Left hindlimb (tissue), 1 donor: ENCODE measurements around the gene GSC2.
"Not testable (repeated sequence)": the region's sequence is repeated elsewhere in the genome, so short reads cannot be mapped to it uniquely, and the experiment has no call there.

ENCODE experiments used
- DNase-seq: peaks from one replicate; pipeline ENCODE4 v3.0.0-alpha.2; 2018

The GSC2 gene

DNA sequence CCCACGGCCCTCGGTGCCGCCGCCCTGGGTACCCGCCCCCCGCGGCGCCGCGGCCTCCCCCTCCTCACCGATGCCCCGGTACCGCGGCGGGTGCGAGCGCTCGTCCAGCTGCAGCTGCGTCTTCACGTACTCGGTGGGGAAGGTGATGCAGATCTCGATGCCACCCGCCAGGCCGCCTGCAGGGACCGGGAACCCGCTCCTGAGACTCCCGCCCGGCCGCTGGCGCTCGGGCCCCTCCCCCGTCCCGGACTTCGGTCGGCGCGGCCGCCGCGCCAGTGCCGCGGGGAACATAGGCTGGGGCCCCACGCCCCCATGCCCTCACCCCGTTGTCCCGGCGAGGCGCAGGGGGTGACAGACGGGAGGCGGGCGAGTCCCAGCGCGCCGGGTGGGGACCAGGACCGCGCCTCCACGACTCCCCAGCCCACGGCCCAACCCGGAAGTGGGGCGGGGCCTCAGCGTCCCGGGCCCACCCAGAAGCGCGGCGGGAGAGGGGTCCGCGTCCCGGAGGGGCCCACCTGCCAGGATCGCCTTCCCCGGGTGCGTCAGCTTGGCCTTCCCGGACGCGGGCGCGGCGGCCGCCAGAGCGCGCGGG, 28.1 kb upstream of the GSC2 start:
- no peak for DNase-seq

DNA sequence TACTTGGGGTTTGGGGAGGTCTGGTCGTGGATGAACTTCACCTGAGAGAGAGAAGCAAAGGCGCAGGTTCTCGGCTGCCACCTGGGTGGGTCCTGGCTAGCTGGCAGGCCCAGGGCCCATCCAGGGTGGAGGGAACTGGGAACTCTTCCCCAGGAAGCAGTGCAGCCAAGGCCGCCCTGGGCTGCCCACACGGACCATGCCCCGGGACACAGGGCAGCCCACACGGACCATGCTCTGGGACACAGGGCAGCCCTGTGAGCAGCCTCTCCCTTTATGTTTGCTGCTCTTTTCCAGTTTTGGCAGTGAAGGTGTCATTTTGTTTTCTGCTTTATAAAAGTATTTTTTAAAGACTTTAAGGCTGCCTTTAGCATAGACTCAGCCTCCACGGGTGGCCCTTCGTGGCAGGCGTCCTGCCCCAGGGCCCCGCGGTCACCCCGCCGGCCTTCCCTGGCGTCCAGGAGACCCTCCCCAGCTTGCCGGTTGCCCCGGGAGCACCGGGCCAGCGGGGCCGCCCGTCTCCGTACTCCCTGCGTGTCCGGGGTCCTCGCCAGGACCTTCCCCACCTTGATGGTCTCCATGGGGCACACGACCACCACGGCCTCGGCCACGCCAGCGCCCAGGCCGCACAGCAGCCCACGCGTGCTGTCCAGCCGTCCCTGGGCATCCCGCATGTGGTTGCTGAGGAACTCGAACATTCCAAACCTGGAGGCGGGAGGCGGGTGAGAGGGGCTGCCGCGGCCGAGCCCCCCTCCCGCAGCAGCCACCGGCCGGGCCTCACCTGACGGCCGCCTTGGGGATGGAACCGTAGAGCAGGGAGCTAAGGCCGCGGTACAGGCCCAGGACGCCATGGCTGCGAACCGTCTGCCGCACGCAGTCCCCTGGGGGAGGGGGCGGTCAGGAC, 27.3 kb upstream of the GSC2 start:
- no peak for DNase-seq

DNA sequence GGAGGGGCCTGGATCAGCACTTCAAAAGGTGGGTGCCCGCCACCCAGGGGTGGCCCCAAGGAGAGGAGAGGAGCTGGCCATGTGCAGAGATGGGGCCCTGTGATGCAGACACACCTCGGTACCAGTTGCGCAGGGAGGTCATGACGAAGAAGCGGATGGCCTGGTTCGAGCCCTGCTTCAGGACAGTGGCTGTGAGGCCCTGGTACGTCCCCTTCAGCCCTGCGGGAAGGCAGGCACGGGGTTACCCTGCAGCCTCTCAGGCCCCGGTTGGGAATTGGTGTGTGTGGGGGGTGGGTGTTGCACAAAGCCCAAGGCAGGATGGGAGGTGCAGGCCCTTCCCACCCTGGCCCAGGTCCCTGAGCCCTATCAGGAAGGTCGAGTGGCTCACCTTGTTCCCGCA, 26.6 kb upstream of the GSC2 start:
- no peak for DNase-seq

DNA sequence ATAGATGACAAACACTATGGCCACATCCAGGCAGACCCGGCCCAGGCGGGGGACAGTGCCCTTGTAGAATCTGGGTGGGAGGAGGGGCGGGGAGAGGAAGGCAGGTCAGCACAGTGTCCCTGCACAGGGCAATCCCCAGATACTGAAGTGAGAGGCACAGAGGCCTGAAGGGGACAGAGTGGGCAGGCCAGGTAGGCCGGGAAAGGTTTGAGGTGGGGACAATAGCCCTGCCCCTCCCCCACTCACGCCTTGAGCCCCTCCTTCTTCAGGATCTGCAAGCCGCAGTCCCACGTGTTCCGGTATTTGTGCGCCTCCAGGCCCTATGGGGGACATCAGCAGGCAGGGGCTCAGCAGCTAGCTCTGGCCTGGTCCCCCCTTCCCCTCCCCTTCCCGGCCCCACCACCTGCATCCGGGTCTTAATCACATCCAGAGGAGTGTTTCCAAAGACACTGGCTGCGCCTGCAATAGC, 26.1 kb upstream of the GSC2 start:
- peak; percentile 56 for DNase-seq

DNA sequence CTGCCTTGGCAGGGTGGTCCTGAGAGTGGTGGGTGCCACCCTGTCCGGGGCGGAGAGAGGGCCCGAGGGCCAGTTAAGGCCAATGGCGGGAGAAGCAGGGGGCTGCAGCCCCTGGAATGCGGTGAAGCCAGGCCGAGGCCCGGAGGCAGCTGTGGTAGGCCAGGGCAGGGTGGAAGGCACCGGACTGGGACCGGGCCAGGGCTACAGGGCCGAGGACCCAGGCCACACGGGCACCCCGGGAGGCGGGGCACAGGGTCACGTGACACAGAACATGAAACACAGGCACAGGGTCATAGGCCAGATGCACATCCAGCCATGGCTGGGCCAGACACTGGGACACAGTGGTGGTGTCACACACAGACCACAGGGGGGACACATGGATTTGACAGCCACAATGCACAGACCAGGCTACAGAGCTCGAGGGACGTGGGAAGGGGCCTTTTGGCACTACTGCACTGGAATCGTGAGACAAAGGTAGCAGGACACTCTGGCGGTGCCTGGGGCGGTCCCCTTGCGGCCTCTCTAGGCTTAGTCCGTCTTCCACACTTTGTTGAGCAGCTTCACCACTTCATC, 25.6 kb upstream of the GSC2 start:
- DNase-seq = peak; percentile 20

DNA sequence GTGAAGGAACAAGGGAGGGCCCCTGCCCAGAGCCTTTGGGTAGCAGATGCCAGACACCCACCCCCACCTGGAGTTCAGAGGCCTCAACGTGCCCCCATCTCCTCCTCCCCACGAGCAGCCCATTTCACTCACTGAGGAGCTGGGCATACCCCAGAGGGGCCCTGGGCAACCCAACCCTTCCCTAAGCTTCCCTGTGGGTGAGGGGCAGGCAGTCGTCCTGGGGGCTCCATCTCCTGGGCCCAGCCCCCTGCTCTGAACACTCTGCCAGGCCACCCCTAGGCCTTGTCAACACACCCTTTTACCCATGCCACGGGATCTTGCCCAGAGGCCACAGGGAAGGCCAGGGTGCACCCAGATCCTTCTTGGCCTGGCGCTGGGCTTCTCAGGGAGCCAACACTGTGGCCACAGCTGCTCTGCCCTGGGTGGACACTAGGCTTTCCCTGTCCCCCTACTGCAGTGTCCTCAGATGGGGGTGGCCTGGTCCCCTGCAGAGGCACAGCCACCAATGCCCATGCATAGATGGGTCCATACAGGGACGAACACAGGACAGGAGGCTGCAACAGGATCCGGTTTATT, 25.0 kb upstream of the GSC2 start:
- no peak for DNase-seq

DNA sequence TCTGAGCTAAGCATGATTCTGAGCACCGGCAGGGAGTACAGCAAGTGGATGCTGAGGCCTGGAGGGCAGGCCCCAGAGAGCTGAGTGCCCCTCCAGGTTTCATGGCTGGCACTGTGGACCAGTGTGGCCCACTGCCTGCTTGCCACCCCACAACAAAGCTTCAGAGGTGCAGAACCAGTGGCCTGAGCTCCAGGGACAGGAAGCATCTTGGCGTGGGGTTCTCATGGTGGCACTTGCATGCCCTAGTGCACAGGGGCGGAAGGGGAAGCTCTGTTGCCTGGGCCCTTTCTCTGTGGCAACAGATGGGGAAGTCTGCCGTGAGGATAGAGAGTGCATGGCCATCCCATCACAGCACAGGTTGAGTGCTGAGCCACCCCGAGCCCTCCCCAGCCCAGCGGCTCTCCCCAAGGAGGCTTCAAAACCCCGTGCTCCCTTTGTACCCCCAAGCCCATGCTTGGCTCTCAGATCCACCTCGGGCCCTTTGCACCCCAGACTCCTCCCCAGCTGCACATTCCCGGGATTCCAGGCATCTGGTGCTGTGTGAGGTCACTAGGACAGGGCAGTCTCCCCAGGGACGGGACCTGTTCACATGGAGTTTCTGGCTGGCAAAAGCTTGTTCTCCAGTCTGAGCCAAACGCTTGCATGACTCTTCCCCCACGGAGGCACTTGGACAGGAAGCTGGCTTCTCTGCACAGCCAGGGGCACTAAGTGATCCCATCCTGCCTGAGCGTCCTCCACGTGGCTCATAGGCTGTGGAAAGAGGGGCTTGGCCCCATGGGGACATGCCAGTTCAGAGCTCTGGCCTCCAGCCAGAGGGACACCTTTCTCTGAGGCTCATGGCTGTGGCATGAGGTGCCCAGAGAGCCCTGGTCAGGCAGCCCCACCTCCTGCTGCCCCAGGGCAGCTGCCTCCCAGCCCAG, 24.3 kb upstream of the GSC2 start:
- DNase-seq = peak; percentile 30

DNA sequence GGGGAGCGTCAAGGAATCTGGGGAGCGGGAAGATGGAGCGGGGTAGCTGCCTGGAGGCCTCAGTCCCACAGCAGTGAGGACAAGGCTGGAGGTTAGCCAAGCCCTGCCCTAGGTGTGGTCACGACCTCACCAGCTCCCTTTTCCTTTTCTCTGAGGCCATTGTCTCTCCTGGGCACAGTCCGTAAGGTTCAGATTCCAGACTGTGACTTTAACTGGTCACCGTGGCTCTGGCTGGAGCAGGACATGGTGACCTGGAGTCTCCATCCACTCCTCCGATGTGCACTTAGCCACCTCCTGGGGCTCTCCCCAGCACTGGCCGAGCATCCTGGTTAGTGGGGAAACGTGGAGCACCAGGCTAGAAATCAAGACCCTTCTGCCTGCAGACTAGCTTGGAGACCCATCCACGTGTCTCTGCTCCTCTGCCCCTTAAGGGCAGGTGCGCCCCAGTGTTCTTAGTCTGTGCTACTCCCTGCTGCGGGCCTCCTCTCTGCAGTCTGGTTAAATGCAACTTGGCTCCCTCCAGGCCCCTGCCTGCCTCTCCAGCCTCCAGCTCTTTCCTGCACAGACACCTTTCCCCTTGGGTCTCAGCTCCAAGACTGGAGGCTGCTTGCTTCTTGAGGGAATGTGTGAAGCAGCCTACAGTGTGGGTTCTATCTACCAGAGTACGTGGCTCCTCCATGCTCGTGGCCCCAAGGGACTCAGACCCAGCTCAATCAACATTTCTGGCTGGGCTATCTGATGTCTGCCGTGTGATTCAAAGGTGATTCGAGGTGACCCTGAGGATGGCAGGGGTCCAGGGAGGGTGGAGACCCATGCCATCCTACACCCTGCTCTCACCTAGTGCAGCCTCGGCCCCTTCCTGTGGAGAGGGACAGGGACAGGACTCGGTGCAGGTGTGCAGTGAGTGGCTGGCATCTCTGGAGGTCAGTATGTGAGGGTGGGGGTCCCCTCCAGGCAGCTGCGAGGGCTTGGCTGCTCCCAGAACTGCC, 23.2 kb upstream of the GSC2 start:
- peak; percentile 25 for DNase-seq

DNA sequence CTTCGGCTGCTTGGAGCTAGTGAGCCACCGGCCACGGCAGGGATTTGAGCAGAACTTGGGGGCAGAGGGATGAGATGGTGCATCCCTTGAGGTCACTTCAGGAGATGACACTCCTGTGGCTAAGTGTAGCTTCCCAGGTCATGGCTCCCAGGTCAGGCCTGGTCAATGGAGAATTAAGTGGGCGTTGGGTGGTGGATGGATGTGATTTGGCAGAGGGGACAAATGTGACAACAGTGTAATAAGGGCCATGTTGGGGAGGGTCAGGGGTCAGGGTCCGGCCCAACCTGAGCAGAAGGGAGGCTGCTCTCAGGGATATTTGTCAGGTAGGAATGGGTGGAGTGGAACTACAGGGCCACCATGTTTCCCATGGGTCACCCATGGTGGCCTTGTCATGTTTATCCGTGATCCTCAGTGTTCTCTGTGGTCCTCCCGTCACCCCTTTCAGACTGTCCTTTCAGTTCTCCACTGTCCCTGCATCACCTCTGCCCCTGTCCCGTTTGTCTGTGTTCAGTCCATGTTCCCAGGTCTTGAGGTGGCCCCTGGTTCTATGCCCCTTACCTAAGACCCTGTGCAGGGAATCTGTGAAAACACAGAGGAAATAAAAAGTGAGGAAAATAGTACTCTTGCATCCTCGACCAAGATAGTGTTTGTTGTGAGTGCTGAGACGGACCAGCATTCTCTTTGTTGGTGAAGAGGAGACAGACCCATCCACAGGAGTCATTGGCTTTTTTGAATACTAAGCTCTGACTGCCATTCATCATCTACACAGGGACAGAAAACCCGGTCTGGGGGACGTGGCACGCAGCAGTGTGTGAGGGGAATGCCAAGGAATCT, 22.3 kb upstream of the GSC2 start:
- peak; percentile 13 for DNase-seq

DNA sequence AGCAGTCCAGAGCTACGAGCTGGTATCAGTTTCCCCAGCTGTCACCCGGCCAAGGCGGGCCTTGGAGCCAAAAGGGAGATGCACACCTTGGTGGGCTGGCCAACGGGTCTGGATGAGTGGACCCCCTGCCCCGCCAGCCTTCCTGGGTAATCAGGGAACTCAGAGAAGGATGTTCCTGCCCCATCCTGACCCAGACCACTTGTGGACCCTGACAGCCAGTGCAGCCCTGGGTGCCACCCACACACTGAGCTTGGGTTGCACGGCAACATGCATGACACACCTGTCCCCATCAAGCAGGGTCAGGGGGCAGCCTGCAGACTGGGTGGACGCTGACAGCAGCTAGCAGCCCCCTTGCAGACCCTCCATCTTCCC, 19.8 kb upstream of the GSC2 start:
- DNase-seq = peak; percentile 30

DNA sequence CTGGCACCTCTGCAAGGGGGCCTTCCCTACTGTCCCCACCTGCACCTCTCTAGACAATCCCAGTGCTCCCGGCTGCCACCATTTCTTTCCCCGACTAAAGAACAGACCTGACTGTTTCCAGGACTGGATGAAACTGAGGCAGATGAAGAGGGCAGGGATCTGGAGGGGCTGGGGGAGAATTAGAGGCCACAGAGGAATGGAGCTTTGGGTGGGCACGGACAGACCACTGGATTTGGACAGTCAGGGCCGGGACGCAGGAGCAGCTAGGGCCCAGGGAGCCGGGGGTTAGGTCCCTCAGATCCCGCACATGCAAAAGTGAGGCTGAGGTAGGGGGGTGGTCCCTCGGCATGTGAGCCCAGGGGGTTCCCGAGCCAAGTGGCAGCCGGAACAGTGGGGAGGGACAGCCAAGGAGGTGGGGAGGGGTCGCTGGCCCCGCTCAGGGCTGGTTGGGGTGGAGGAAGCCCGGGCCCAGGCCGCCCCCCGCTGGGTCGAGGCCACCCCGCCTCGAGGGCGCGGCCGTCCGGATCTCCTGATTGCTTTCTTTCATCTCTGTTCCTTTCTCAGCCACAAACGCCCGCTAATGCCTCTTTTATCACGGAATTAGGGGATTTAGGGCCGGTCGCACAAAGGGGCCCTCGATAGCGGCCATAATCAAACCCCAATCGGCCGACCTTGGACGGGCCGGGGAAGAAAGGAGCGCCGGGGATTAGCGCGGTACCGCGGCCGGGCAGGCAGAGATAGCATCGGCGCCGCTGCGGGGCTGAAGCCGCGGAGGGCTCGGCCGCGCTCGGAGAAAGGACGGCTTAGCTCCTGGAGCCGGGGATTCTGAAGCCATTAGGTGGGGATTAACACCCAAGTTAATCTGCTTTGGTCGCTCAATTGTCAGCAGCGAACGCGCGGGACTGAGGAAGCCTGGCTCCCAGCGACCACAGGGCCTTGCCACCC, 19.2 kb upstream of the GSC2 start:
- peak; percentile 28 for DNase-seq

DNA sequence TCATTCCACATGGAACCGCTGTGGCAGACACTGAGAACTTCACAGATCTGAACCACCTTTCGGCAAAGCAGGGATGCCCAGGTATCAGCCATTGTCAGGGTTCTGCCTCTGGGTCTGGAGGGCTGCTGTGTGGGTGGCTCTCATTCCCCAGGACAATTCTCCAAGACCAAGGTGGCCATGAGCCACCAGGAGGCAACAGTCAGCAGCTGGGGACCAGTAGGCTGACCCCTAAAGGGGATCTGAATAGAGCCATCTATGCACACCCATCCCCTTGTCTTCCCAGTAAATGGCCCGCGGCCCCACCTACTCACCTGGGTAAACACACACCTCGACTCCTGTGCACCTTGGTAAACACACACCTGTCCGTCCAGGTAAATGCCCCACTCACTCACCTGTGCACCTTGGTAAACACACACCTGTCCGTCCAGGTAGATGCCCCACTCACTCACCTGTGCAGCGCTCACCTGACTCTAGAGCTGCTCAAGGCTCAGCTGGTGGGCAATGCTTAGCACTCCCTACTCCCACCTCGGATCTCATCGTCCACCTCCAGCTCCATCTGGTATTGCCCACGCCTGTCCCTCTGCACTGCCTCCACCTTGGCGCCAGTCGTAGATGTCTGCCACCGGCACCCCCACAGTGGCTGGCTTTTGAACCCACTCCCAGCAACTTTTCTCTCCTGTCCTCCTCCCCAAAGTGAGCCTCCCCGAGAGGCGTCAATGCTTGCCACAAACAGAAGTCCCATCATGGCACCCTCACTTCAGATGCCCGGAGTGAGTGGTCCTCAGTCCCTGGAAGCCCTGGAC, 18.2 kb upstream of the GSC2 start:
- peak; percentile 19 for DNase-seq

DNA sequence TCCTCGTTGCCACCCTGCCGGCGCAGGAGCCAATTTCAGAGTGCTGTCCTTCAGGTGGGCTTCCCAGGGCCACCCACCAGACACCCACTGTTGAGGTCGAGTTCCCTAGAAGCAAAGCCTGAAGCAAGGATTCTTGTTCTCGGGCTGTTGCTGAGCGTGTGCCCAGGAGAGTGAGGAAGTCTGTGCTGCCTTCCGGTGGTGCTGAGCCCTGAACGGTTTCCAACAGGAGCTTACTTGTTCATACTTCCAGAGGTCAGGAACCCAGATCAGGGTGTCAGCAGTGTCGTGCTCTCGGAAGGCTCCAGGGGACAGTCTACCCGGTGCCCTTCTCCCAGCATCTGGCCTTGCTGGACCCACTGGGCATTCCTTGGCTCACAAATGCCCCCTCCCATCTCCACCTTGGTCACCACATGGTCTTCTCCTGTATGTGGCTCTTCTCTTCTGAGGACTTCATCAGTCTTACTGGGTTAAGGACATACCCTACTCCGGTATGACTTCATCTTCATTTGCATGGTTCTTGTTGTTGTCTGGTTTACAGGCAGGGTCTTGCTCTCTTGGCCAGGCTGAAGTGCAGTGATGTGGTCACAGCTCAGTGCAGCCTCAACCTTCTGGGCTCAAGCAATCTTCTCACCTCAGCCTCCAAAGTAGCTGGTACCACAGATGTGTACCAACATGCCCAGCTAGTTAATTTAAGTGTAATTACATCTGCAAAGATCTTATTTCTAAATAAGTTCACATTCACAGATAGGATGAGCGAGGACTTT, 17.2 kb upstream of the GSC2 start:
- DNase-seq = no peak

DNA sequence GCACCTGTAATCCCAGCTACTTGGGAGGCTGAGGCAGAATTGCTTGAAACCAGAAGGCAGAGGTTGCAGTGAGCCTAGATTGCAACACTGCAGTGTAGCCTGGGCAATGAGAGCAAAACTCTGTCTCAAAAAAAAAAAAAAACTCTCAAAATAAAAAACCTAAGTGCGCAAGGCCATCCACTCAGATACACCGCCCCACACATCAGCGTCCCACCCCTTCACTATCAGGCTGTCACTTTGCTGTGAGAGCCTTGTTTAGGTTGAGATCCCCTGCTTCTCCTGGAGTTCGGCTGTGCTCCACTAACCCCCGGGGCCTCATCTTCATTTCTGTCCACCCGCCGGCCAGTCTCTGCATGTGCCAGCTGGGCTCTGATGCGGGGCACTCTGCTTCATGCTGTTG, 16.3 kb upstream of the GSC2 start:
- no peak for DNase-seq

DNA sequence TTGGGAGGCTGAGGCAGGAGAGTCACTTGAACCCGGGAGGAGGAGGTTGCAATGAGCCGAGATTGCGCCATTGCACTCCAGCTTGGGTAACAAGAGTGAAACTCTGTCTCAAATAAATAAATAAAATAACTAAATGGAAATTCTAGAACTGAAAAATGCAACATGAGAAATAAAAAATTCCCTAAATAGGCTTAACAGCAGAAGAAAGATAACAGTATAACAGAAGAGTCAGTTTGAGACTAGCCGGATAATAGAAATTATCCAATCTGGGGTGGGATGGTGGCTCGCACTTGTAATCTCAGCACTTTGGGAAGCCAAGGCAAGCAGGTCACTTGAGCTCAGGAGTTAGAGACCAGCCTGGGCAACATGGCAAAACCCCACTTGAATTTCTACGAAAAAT, 14.3 kb upstream of the GSC2 start:
- DNase-seq = no peak

DNA sequence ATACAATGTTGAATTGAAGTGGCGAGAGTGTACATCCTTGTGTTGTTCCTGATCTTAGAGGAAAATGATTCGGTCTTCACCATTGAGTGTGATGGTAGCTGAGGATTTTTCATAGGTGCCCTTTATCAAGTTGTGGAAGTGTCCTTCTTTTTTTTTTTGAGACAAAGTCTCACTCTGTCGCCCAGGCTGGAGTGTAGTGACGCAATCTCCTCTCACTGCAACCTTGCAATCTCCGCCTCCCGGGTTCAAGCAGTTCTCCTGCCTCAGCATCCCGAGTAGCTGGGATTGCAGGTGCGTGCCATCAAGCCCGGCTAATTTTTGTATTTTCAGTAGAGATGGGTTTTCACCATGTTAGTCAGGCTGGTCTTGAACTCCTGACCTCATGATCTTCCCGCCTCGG, 8.6 kb upstream of the GSC2 start:
- not testable (repeated sequence) for DNase-seq

DNA sequence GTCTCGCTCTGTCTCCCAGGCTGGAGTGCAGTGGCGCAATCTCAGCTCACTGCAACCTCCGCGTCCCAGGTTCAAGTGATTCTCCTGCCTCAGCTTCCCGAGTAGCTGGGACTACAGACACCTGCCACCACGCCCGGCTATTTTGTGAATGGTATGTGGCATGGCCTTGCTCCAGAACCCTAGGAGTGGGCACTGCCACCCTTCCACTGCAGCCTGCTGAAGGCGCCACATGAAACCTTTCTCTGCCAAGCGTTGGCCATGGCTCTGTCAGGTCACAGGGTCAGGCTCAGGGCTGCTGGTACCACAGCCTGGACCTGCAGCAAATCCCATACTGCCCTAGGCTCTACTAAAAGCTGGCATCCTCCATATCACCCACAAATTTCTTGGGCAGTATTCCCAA, 6.0 kb upstream of the GSC2 start:
- DNase-seq = not testable (repeated sequence)
